BJ (cell line): ENCODE data around the gene LRRC49. TPM values are rescaled to one million over a fixed set of nuclear protein-coding genes. Genes with fewer than 3 reads are reported as not detected.
"Not testable (repeated sequence)": the region's sequence is repeated elsewhere in the genome, so short reads cannot be mapped to it uniquely, and the experiment has no call there.

Experiments
- CTCF ChIA-PET: fragments of 350-600 bp; formaldehyde crosslinking; extraction: SDS; loops from one replicate; lab custom pipeline; 2021; ENCODE audit warnings: antibody characterized with exemption, inconsistent platforms; lab: Yijun Ruan, JAX
- POLR2A ChIA-PET: fragments of 300-600 bp; sonication (Branson Sonifier 250); formaldehyde crosslinking; extraction: SDS; loops from one replicate; lab custom pipeline; 2021; ENCODE audit warnings: antibody characterized with exemption; lab: Charles Lee
- DNase-seq: peaks from one replicate; pipeline ENCODE4 v3.0.0-alpha.2; 2011; ENCODE audit warnings: low read depth
- H3K27me3 ChIP-seq: 2 replicates; pipeline ENCODE4 v1.6.0; 2011; ENCODE audit warnings: low read length; ENCODE audit not compliant: control insufficient read depth, insufficient read depth
- H3K36me3 ChIP-seq: 2 replicates; pipeline ENCODE4 v1.5.1; 2011; ENCODE audit warnings: low read length; ENCODE audit not compliant: control insufficient read depth, insufficient read depth
- H3K4me3 ChIP-seq: 2 replicates; pipeline ENCODE4 v1.5.1; 2011; ENCODE audit warnings: low read depth, mild to moderate bottlenecking, control low read depth, low read length
- polyA plus RNA-seq: library from polyadenylated mRNA; depleted of rRNA; stranded (reverse); fragments of >200 nt; gene quantifications from 2 replicates; pipeline ENCODE4 v1.2.3, GENCODE V29; 2011
- TF ChIP-seq, protein P1 (sequence below): IDR thresholded peaks from 2 replicates; pipeline ENCODE4 v1.5.1; 2011; ENCODE audit warnings: low read depth, mild to moderate bottlenecking, control low read depth, inconsistent platforms, low read length, moderate library complexity; ENCODE audit not compliant: insufficient read depth

LRRC49 gene
- polyA plus RNA-seq, 1 experiment: 6.2 TPM

- TF ChIP-seq, protein P1, sequence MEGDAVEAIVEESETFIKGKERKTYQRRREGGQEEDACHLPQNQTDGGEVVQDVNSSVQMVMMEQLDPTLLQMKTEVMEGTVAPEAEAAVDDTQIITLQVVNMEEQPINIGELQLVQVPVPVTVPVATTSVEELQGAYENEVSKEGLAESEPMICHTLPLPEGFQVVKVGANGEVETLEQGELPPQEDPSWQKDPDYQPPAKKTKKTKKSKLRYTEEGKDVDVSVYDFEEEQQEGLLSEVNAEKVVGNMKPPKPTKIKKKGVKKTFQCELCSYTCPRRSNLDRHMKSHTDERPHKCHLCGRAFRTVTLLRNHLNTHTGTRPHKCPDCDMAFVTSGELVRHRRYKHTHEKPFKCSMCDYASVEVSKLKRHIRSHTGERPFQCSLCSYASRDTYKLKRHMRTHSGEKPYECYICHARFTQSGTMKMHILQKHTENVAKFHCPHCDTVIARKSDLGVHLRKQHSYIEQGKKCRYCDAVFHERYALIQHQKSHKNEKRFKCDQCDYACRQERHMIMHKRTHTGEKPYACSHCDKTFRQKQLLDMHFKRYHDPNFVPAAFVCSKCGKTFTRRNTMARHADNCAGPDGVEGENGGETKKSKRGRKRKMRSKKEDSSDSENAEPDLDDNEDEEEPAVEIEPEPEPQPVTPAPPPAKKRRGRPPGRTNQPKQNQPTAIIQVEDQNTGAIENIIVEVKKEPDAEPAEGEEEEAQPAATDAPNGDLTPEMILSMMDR: no peak
- ChIA-PET POLR2A (no interaction called here), CTCF (interaction anchor here (0.6 to 1.2 kb wide), 2 partner anchors 10 to 442 kb away, joined by 3 read pairs; no protein-coding TSS in a partner anchor)
- Histone ChIP-seq H3K27me3 (no peaks in the 10 kb centered on the region), H3K4me3 (no peak overlapping the region), H3K36me3 (no peaks in the 10 kb centered on the region)
- DNase-seq: no peak
Observed at GRCh38 chr15:71002316-71002715, 109.7 kb downstream of the LRRC49 start.

- ChIA-PET CTCF (interaction anchor here (0.8 to 1.2 kb wide), 2 partner anchors 441 to 798 kb away, joined by 3 read pairs; no protein-coding TSS in a partner anchor), POLR2A (no interaction called here)
- DNase-seq: no peak
- Histone ChIP-seq H3K4me3 (no peak overlapping the region), H3K36me3 (no peaks in the 10 kb centered on the region), H3K27me3 (no peaks in the 10 kb centered on the region)
- TF ChIP-seq, protein P1: no peak
Observed at GRCh38 chr15:71003319-71003718, 110.7 kb downstream of the LRRC49 start.

DNA sequence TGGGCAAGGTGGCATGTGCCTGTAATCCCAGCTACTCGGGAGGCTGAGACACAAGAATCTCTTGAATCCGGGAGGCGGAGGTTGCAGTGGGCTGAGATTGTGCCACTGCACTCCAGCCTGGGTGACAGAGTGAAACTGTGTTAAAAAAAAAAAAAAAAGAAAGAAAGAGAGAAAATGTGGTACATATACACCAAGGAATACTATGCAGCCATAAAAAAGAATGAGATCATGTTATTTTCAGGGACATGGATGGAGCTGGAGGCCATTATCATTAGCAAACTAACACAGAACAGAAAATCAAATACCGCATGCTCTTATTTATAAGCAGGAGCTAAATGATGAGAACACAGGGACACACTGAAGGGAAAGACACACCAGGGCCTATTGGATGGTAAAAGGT, 111.9 kb downstream of the LRRC49 start:
- H3K27me3 ChIP-seq, H3K36me3 ChIP-seq, POLR2A ChIA-PET, H3K4me3 ChIP-seq, DNase-seq: not testable (repeated sequence)
- CTCF ChIA-PET: interaction anchor here (4.0 kb wide), 1 partner anchor 437 kb away, joined by 9 read pairs; no protein-coding TSS in a partner anchor

DNA sequence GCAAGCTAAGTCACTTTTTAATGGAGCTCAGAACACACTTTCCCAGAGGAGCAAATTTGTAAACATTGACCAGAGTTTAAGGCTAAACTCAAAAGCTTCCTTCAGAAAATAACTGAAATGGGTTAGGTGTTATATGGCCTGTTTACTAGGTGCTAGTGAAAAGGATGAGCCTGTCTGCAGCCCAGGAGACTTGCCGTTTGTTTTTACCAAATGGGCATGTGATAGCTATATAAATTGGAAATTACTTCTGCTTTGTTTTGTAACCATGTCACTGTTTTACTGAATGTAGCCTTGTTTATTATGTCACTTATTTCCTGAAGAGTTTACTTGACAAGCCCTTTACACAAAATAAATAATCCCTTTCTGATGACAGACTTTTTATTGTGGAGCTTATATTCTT, 113.3 kb downstream of the LRRC49 start:
- no peak for DNase-seq
- TF ChIP-seq, protein P1: no peak
- no peak overlapping the region for H3K4me3 ChIP-seq
- ChIA-PET POLR2A (no interaction called here), CTCF (interaction anchor here (0.9 to 4.0 kb wide), 5 partner anchors 16 to 436 kb away, joined by 3 to 9 read pairs (median 4); no protein-coding TSS in a partner anchor)
- no peaks in the 10 kb centered on the region for H3K36me3 ChIP-seq
- no peaks in the 10 kb centered on the region for H3K27me3 ChIP-seq

GRCh38 chr15:71008250-71008870, 115.7 kb downstream of the LRRC49 start:
- POLR2A ChIA-PET: no interaction called here
- H3K36me3 ChIP-seq: no peaks in the 10 kb centered on the region
- TF ChIP-seq, protein P1: no peak
- CTCF ChIA-PET: interaction anchor here (0.9 to 1.5 kb wide), 2 partner anchors 96 to 101 kb away, joined by 4 read pairs; no protein-coding TSS in a partner anchor
- no peak for DNase-seq
- no peaks in the 10 kb centered on the region for H3K27me3 ChIP-seq
- H3K4me3 ChIP-seq: no peak overlapping the region

- POLR2A ChIA-PET: no interaction called here
- TF ChIP-seq, protein P1: no peak
- no peak for DNase-seq
- H3K36me3 ChIP-seq: no peaks in the 10 kb centered on the region; the same call in 1 of the 2 replicates
- H3K27me3 ChIP-seq: no peaks in the 10 kb centered on the region
- no peak overlapping the region for H3K4me3 ChIP-seq
- CTCF ChIA-PET: interaction anchor here (0.5 to 4.5 kb wide), 15 partner anchors 11 to 454 kb away, joined by 3 to 53 read pairs (median 5); partner anchors contain the start of gene LRRC49
Observed at GRCh38 chr15:71010472-71010871, 117.8 kb downstream of the LRRC49 start.
